GM12878 (cell line): Measurements from ENCODE around the gene NEK7. TPM values are rescaled to one million over a fixed set of nuclear protein-coding genes. Genes with fewer than 3 reads are reported as not detected.

Source experiments
- ATF7 ChIP-seq: fragments of 450-650 bp; IDR thresholded peaks from 2 replicates; pipeline ENCODE4 v1.6.1; 2016; ENCODE audit warnings: low read depth, mild to moderate bottlenecking
- BACH1 ChIP-seq: fragments of 450-650 bp; IDR thresholded peaks from 2 replicates; pipeline ENCODE4 v1.6.1; 2017; ENCODE audit warnings: mild to moderate bottlenecking, borderline replicate concordance
- BCLAF1 ChIP-seq: fragments of 450-650 bp; IDR thresholded peaks from 2 replicates; pipeline ENCODE4 v1.6.1; 2017; ENCODE audit warnings: antibody characterized with exemption, mild to moderate bottlenecking, moderate library complexity
- BHLHE40 ChIP-seq, 2 experiments: fragments of 450-650 bp in 1 of 2; IDR thresholded peaks; 2 replicates each; pipeline ENCODE4 v1.6.1; 2011 to 2017; ENCODE audit warnings: low read depth in 2 of 2, borderline replicate concordance in 1 of 2, improper control_type of control experiment in 1 of 2, low read length in 1 of 2, mild to moderate bottlenecking in 1 of 2
- CBX5 ChIP-seq: sonication (generic); IDR thresholded peaks from 2 replicates; pipeline ENCODE4 v1.6.1; 2016; ENCODE audit warnings: low read depth, moderate library complexity, mild to moderate bottlenecking, inconsistent platforms
- CHD1 ChIP-seq: IDR thresholded peaks from 2 replicates; pipeline ENCODE4 v1.6.1; 2012; ENCODE audit warnings: low read depth, low read length, improper control_type of control experiment
- DPF2 ChIP-seq: fragments of 450-650 bp; IDR thresholded peaks from 2 replicates; pipeline ENCODE4 v1.6.1; 2017; ENCODE audit warnings: mild to moderate bottlenecking
- E2F4 ChIP-seq: IDR thresholded peaks from 2 replicates; pipeline ENCODE4 v1.6.1; 2012; ENCODE audit warnings: low read depth, low read length, improper control_type of control experiment
- ELK1 ChIP-seq: IDR thresholded peaks from 2 replicates; pipeline ENCODE4 v1.6.1; 2012; ENCODE audit warnings: low read depth, low read length, improper control_type of control experiment
- ESRRA ChIP-seq: IDR thresholded peaks from 2 replicates; pipeline ENCODE4 v1.6.1; 2012; ENCODE audit warnings: mild to moderate bottlenecking, low read length, improper control_type of control experiment
- FOS ChIP-seq: IDR thresholded peaks from 3 replicates; pipeline ENCODE4 v1.6.1; 2011; ENCODE audit warnings: borderline replicate concordance; ENCODE audit not compliant: insufficient read length; ENCODE audit errors: extremely low read depth
- HCFC1 ChIP-seq: fragments of 150-350 bp; IDR thresholded peaks from 2 replicates; pipeline ENCODE4 v1.6.1; 2014; ENCODE audit warnings: low read length
- KAT2A ChIP-seq: conservative IDR thresholded peaks from 2 replicates; pipeline ENCODE4 v1.6.1; 2011; ENCODE audit warnings: low read depth, low read length; ENCODE audit not compliant: control insufficient read depth
- MAX ChIP-seq: IDR thresholded peaks from 2 replicates; pipeline ENCODE4 v1.6.1; 2012; ENCODE audit warnings: low read depth, low read length, improper control_type of control experiment
- POLR2A ChIP-seq: IDR thresholded peaks from 2 replicates; pipeline ENCODE4 v1.6.1; 2011; ENCODE audit warnings: low read depth, mild to moderate bottlenecking, low read length
- SKIL ChIP-seq: fragments of 450-650 bp; IDR thresholded peaks from 2 replicates; pipeline ENCODE4 v1.6.1; 2017; ENCODE audit warnings: mild to moderate bottlenecking, low read depth, inconsistent platforms; ENCODE audit not compliant: poor library complexity, severe bottlenecking
- SUZ12 ChIP-seq: fragments of 200-600 bp; sonication (generic); IDR thresholded peaks from one replicate; pipeline ENCODE4 v1.6.1; 2018; ENCODE audit warnings: antibody characterized with exemption, mild to moderate bottlenecking; ENCODE audit not compliant: unreplicated experiment
- TCF3 ChIP-seq: IDR thresholded peaks from 2 replicates; pipeline ENCODE4 v1.6.1; 2012; ENCODE audit warnings: low read depth, mild to moderate bottlenecking, low read length, borderline replicate concordance; ENCODE audit not compliant: insufficient read depth
- ZNF687 ChIP-seq: fragments of 450-650 bp; IDR thresholded peaks from 2 replicates; pipeline ENCODE4 v1.6.1; 2017; ENCODE audit warnings: mild to moderate bottlenecking, moderate library complexity
- polyA plus RNA-seq, 11 experiments: library from polyadenylated mRNA; depleted of rRNA in 4 of 11; unstranded in 6 of 11; stranded (reverse) in 5 of 11; fragments of >200 nt; fragmentation: Nextera tagmentation in 4 of 11; fragmentation: Illumina TruSeq in 1 of 11; extraction: Ambion mirVana in 4 of 11; extraction: Trizol in 1 of 11; gene quantifications; 1 replicate in 1 of 11; 2 replicates in 10 of 11; pipeline versions ENCODE4 v1.2.1 to v1.2.3, GENCODE V29; 2011 to 2016; ENCODE audit warnings: inconsistent platforms in 2 of 11, missing spikeins in 2 of 11, low read depth in 1 of 11
- total RNA-seq, 4 experiments: library from RNA; depleted of rRNA in 3 of 4; stranded (reverse); fragments of >200 nt in 3 of 4; fragmentation: Illumina TruSeq in 1 of 4; extraction: Trizol in 1 of 4; gene quantifications; 2 replicates each; pipeline versions ENCODE4 v1.2.1 to v1.2.3, GENCODE V29; 2013 to 2021

Gene NEK7
- total and polyA plus RNA-seq, 10 of the 15 experiments (the other 5 are each of a cell fraction or from before 2014, with no cell fraction given): 9.4 to 77.7 (median 24.0) TPM

- no peak for TF ChIP-seq MAX
- no peak for TF ChIP-seq KAT2A
- peak; percentile 70 for TF ChIP-seq SKIL
- TF ChIP-seq ATF7: peak; percentile 81
- TF ChIP-seq BCLAF1: no peak
- peak; percentile 89 for TF ChIP-seq DPF2
- TF ChIP-seq CHD1: no peak
- no peak for TF ChIP-seq FOS
- TF ChIP-seq TCF3: no peak
- TF ChIP-seq ZNF687: no peak
- TF ChIP-seq POLR2A: no peak
- peak; percentile 24 to 50; a peak in 2 of 4 replicates for TF ChIP-seq BHLHE40 (IDR thresholded peaks at IDR 0.05; ENCODE audit: borderline replicate concordance in 1 of 2, low read depth in 2 of 2, low read length in 1 of 2)
- TF ChIP-seq HCFC1: no peak
- TF ChIP-seq E2F4: no peak
- TF ChIP-seq ELK1: no peak
- TF ChIP-seq BACH1: peak; percentile 60; the same call in 1 of the 2 replicates
- TF ChIP-seq ESRRA: no peak
- TF ChIP-seq CBX5: no peak
- no peak for TF ChIP-seq SUZ12
These were observed 10.7 kb downstream of the NEK7 start (continued) for GRCh38 chr1:198167436-198167934.
